ENCODE results near the gene TOP3B. TPM values are rescaled to one million over a fixed set of nuclear protein-coding genes. Genes with fewer than 3 reads are reported as not detected.

Gene TOP3B
- total RNA-seq, 1 donor from 2014 or later = 18.4 TPM

DNA sequence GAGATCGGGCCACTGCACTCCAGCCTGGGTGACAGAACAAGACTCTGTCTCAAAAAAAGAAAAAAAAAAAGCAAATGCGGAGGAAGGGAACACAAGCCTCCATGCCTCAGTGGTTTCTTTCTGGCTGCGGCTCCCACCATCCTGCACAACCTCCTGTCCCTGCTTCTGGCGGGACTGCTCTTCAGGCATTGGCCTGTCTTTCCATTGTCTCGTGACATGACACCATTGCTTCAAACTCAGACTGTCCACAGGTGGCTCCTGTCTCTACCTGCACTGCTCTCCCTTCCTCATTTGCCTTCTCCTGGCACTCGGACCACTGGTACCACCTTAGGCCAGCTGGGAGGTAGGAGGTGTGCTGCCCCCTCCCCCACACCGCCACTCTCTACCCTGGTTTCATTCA, 19.3 kb downstream of the TOP3B start:
- DNase-seq (ENCODE audit: low spot score) = no peak

DNA sequence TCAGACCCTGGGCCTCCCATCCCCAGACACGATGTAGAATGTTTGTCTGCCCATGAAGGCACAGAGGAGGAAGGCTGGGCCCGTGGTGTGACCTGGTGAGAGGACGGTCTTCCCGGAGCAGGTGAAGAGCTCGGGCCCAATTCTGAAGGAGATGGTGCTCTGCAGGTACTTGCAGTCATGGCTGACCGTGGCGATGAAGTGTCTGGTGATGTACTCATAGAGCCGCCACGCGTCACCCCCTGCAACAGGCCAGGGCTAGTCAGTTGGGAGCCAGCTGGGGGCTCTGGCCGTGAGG, 20.0 kb downstream of the TOP3B start:
- DNase-seq (ENCODE audit: low spot score) = no peak

DNA sequence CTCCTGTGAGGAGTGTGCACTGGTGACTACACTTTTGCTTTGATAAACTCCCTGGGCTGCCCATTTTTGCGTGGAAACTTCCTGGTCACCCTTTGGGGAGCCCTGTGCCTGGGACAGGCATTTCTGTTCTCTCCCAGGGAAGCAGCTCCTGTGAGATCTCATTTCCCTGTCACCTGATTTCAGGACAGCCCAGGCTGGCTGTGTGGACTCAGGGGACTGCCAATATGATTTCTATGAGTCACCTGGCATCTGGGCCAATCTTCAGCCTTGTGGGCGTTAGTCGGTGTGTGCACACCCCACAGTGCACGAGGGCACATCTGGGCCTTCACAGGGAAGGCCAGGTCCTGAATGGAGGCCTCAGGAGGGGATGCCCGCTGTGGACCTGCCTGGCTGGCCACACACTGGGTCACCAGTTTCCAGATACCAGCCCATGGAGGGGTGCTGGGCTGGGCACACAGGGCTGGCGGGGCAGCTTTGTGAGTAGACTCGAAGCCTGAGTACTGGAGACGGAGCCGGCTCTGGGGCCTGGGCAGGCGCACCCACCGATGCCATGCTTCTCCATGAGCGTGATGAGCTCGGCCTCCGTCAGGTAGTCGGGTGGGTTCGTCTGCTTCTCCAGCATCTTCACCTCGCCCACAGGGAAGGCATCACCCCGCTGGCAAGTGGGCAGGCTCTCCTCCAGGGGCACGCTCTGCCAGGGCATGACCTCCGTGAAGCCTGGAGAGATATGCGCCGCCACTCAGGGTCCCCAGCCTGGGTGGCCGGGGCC, 20.5 kb downstream of the TOP3B start:
- DNase-seq (ENCODE audit: low spot score) = no peak

DNA sequence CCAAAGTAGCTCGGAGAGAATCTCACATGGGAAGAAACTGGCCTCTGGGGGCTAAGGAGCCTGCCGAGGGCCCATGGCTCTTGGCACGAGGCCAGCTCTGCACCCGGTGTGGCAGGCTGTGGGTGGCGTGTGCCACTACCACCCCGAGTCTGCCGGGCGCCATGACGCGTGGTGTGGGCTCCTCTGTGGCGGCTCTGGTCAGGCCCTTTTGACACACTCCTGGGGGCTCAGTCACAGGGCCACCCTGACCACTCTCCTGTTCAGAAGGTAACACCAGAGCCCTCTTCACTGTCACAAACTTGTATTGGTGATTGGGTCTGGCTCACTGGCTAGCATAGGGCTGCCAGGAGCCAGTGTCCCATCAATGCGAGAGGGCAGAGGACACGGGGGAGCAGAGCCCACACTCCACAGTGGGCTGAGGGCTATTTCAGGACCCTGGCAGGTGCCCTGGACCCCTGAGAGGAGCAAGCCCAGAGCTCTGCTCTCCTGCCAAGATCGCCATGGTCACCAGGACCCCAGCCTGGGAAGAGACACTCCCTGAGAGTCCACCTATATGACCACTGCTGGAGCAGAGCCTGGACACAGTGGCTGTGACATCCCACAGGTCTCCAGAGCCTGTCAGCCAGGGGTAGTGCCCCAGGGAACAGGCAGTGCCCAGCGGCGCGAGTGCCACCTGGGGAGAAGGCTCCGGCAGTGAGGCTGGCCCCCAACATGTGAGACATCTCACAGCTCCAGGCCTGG, 21.3 kb downstream of the TOP3B start:
- no peak for DNase-seq (ENCODE audit: low spot score)

DNA sequence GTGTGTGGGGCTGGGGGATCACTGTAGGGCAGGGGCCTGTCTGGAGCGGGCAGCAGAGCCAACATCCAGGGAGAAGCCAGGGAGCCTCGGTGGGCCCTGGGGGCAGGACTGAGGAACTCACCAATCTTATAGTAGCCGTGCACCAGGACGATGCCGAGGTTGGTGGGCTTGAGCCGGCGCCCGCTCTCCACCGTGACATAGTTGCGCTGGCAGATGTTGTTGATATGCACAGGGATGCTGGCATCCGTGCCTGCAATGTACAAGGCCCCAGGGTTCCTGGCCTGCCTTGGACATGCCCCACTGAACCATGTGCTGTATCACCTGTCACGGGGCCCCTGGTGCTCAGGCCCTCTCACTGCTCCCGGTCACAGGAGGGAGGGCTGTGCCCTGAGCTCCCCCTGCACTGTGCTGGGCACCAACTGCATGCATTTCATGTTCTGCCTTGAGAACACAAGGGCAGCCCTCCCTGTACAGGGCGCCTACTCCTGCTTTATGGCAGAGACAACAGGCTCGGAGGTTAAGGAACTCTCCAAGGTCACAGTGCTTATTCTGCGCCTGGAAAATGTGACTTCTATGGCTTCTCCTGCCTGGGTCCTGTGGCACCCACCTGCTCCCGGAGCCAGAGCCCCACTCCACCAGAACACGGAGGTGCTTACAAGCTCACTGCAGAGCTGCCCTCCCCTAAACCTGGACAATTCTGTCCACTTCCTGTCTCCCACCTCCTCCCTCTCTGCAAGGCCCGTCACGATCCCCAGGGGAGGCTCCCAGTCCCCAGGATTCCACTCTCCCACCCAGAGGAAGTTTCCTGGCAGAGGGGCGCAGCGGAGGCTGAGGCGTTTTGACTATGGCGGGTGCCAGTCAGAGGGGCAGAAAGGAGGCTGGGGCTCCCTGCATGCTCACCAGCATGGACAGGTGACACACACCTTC, 22.1 kb downstream of the TOP3B start:
- no peak for DNase-seq (ENCODE audit: low spot score)

DNA sequence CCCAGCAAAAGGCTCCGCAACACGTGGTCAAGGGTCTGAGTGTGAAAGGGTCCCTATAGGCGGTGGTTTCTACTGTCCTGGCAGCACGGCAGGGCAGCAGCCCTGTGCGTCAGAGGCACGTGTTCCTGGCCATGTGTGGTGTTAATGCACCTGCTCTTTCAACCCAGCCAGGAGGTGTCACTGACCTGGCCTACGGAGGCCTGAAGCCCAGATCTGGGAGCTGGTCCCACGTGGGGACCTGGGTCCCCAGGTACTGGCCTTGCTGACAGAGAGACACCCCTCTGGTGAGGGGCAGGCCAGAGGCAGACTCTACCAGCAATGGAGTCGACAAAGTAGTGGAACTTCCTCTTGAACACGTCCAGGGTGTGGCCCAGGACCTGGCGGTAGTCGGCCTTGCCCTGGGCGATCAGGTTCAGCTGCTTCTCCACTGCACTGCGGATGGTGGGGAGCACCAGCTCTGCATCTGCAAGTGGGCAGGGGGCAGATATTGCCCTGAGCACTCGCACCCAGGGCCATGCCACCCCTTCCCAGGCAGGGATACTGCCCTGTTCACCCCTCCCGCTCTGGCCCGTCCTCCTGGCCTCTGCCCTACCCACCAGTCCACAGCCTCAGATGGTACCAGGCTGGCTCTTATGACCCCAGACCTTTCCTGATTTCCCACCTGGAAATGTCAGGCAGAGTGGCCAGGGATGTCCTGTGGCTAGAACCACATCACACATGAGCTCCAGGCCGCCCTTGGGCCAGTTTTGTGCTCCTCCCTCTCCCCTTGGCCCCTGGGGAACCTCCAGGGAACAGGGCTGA, 23.1 kb downstream of the TOP3B start:
- DNase-seq (ENCODE audit: low spot score) = no peak

DNA sequence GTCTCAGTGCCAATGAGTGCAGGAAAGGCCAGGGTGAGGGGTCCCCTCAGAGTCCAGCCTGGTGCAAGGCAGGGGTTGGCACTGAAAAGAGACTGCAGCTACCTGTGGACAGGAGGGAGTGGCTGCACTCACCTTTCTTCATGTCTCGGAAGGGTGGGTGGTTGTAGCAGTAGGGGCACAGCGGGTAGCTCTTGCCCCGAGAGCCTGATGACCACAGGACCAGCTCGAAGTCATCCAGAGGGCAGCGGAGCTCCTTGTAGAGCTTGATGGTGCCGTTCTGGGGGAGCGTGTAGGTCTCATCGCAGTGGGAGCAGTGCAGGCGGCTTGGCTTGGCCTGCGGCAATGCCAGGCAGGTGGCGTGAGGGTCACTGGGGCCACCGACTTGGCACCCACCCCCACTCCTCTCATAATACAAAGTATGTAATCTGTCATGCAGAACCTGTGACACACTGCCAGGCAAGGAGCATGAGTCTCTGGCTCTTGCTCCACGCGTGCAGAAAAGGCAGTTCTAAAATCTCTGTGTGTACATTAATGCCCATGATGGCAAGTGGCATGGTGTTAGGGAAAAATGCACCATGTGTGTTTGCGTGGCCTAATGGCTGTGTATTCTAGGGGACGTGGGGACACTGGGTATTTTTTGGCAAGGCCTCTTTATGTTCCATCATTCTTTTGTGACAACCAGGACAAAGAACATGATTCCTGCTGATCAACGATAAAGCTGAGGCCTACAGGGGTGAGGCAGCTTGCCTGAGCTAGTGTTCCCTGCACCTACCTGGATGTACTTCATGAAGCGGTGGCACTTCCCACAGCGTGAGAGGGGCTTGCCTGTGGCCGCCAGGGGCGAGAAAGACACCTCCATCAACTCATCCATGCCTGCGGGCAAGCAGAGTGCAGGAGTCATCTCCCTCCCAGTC, 24.0 kb downstream of the TOP3B start:
- no peak for DNase-seq (ENCODE audit: low spot score)

DNA sequence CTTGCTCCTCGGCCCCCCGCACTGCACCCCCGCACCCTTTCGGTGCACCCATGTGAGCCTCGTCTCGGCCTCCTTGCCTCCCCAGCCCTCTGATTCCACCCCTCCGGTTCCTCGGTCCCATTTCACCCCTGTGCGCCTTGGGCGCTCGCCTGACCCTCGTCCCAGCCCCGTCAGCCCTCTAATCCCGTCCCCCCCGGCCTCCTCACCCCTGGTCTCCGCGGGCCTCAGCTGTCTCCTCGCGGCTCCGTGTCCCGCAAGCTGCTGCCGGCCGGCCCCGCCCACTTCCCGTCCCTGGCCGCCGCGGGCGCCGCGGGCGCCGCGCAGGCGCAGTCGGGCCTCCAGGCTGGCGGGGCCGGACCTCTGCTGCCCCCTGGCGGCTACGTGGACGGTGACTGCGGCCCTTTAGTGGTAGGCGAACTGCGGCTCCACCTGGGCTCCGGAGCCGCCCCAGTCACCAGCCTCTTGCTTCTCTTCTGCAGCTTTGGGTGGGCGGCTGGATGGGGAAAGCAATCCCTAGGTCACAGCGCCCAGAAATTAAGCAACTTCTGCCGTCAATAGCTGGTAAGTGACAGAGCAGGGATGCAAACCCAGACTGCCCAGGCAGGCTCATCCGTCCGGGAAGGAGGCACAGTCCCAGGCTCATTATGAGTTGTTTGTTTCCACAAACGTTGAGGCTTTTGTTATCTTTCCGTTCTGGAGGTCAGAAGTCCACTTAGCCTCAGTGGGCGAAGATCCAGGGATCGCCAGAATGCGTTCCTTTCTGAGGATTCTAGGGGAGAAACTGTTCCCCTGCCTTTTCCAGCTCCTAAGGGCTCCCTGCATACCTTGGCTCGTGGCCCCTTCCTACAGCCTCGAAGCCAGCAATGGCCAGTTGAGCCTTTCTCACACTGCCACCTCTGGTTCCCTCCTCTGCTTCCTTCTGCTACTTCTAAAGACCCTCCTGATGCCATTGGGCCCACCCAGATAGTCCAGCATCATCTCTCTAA, 29.7 kb downstream of the TOP3B start, which contains the start of gene PPM1F:
PPM1F (minus strand) TSS at position 263 of the 986 bp plus-strand sequence. CDS start 6,800 bp downstream, outside the sequence.
- DNase-seq (ENCODE audit: low spot score) = peak; percentile 96

DNA sequence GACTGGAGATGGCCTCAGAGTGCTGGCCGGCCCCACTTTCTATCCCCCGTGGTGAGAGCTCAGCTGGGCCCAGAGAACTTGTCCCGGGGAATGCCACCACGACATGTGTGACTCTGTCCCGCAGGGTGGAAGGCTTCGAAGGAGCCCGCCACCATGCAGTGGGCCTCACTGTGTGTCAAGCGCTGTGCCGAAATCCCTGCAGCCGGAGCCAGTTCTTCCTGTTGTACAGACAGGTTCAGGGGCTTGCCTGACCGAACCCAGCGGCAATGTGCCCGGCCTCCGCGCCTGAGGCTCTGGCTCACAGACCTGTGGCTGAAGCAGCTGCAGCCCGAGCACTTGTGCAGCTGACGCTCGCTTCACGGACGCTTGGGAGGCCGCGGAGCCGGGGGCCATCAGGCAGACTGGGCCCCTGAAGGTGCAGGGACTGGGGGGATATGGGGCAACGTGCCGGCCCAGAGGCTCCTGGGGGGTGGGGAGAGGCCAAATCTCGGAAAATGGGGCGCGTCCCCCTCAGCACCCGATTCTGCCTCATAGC, 30.6 kb downstream of the TOP3B start:
- DNase-seq (ENCODE audit: low spot score) = no peak

DNA sequence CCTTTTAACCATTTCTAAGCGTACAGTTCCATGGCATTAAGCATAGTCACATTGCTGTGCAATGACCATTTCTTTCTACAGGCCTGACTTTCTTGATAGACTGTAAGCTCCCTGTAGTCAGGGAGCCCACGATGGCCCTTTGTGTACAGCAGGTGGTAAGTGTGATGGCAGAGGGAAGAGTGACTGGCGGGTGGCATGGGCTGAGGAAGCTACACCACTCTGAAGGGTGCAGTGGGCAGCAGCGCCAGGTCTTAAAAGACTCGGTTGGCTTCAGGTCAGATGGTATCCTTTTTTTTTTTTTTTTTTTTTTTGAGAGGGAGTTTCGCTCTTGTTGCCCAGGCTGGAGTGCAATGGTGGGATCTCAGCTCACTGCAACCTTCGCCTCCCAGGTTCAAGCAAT, 31.5 kb downstream of the TOP3B start:
- DNase-seq (ENCODE audit: low spot score) = no peak

DNA sequence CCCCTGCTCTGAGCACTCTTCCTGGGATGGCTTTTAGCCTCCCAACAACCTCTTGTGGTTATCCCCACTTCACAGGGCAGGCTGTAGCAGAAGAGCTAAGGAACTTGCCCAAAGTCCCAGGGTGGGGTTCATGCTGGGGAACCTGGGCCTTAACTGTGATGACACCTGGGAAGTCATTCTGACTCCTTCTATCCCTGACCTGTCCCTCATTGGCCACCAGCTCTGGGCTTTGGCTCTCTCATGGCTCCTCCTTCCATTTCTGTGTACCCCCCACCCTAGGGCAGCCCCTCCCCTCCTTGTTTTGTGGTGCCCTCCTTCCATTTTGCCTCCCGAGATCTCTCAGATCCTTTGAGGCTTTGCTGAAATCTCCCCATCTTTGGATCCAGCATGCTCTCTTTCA, 32.6 kb downstream of the TOP3B start:
- DNase-seq (ENCODE audit: low spot score) = no peak

DNA sequence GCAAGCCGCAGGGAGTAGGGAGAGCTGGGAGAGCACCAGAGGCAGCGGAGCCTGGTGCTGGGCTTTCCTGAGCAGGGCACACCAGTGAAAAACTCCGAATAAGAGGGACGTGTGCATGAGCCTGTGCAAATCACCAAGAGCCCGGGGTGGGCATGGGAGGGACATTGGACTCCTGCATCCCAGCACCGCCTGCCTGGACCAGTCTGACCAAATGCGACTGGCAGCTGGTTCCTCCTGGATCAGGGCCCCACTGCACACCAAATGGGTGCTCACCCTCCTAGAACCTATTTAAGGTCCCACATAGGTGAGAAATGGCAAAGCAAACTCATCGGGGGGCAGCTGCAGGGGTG, 33.0 kb downstream of the TOP3B start:
- no peak for DNase-seq (ENCODE audit: low spot score)

DNA sequence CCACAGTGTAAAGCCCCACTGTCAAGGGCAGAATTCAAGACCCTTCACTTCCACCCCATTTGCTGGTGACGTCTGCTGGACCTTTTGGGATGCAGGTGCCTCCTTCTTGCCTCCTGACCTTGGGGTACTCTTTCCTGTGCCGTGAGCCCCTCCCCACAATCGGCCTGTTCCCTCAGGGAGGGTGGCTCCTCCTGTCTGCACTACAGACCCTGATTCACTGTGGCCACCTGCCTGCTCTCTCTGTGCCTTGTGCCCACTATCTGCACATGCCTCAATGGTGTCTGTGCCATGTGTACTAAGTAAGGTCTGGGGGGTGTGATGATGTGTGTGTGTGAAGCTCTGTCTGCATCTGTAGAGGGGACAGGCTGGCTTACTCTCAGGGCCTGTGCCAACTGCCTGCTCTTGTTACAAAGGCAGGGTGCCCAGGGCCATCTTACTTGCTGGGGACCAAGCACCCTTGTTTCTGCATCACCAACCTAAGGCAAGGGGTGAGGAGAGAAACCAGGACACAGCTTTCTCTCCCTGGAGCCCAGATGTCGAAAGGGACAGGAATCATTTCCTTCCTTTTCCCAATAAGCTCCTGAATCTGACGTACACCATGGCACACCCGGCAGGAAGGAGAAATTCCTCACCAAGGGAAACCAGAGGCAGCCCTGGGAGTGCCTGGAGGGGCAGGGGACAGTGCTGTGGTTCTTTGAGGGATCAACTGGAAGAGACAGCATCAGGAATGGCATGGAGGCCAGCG, 33.6 kb downstream of the TOP3B start:
- no peak for DNase-seq (ENCODE audit: low spot score)

DNA sequence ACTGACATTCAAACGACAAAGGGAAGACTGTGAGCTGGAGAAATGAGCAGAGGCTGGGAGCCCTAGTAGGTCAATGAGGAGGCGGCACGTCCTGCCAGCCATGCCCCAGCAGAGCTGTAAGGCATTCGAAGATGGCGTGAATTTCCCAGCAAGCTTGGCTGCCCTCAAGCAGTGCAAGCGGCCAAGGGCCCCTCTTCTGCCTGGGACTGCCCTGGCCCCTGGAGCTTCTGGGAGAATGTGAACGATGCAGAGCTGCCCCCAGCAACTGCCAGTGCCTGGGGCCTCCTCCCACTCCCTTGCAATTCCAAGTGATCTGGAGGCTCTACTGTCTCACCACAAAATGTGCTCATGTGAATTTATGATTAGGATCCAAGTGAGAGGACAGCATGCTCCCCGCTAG, 34.2 kb downstream of the TOP3B start:
- DNase-seq (ENCODE audit: low spot score) = no peak

DNA sequence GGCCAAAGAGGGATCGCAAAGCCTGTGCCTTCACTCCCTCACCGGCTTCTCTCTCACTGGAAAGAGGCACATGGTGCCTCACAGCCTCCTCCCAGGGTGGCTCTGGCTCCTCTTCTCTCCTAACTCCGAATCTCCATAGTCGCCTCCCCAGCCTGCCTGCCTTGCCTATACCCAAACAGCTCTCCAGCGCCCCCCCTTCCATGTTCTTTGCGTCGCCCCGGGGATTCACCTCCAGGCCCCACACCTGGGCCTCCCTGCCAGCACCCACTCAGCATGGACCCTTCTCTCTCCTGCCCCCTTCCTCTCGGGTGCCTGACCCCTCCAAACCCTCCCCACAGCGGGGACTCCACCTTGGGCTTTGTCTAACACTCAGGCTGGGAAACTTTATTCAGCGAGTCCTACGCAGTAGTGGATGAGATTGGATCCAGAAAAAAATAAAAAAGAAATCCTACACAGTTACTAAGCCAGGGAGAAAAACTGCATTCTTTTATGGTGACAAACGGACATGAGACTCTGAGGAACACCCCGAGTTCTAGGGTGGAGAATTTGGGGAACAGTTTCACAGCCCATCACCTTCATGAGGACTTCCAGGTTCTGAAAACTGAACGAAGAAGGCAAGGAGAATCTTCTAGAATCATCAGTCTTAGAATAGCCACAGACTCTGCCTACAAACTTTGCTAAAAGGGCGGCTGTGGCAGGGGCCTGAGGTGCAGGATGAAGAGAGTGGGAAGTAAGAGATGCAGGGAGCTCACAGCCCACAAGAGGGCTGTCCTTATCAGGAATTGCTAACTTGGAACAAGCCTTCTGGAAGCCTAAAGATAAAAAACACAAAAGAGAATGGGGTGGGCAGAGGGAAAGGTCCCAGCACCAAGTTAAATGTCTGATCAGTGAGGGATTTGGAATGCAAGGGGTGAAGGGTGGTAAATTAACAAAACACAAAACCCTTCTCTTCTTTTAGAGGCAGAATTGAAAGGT, 35.3 kb downstream of the TOP3B start:
- no peak for DNase-seq (ENCODE audit: low spot score)

DNA sequence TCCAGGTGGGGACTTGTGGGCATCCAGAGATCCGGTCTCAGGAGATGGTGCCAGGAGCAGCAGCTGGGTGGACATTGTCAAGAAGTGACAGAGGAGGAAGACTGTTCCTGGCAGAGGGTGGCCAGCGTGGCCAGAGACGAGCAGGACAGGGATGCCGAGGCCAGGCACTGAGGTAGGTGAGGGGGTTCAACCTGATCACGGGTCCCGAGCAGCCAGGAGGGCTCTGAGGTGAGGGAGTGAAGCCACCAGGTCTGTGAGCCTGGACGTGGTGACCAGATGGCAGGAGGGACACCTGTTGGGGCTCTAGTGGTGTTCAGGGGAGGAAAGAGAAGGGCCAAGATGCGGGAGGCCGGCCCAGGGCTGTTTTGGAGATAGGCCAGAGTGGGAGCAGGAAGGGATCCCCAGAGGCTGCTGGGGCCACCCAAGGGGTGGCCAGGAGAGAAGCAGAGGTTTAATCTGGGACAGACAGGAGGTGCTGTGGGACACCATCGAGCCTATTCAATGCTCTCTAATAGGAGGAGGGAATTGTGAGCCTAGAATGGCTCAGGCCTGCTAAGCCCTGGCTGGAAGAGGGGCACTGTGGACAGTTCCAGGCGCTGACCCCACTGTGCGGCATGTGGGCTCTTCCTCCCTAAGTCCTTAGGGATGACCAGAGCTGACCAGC, 36.2 kb downstream of the TOP3B start:
- DNase-seq (ENCODE audit: low spot score) = no peak
